Stimulated activated CD4-positive, alpha-beta T cell treated with anti-CD3 and anti-CD28 coated beads, Interleukin-15, amount 100 ng/mL, for 1 hour (primary cell): ENCODE data around the gene MYRIP.

Experiments used
- DNase-seq, 2 donors: peaks; one replicate each; pipeline ENCODE4 v3.0.0-alpha.2; 2020; ENCODE audit warnings: low read depth in 1 of 2, low spot score in 1 of 2

Gene MYRIP

DNA sequence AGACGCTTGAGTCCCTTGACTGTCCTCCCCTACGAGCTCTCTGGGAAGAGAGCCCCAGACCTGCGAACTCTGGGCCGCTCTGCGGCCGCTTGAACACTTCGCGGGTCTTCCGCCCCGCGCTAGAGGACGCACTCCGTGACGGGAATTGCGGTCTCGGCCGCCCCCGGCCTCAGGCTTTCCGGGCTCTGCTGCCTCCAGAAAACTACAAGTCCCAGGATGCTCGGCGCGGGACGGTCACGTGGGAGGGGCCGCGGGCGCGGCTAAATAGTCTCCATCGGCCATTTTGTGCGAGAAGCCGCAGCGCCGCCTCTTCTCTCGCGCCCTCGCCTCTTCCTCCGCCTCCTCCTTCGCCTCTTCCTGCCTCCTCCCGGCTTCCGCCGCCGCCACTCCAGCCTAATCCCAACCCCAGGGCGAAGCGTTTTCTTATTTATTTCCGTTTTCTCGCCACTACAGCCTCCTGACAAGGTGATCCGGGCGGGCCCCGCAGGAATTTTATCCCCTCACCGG lies 500.1 kb downstream of the MYRIP start, which contains the start of gene EIF1B:
Gene EIF1B (plus strand): TSS at position 290 of the 507 bp plus-strand sequence. CDS start 235 bp downstream, outside the sequence.
- DNase-seq, result peak; percentile 95 to 98
